NOMO-1 (cell line): Measurements from ENCODE around the gene FAM135A.

Experiments used
- DNase-seq, 2 experiments: peaks; one replicate each; lab custom pipeline; 2025; ENCODE audit not compliant: unreplicated experiment in 2 of 2; lab: John Stamatoyannopoulos, UW

The FAM135A gene

DNA sequence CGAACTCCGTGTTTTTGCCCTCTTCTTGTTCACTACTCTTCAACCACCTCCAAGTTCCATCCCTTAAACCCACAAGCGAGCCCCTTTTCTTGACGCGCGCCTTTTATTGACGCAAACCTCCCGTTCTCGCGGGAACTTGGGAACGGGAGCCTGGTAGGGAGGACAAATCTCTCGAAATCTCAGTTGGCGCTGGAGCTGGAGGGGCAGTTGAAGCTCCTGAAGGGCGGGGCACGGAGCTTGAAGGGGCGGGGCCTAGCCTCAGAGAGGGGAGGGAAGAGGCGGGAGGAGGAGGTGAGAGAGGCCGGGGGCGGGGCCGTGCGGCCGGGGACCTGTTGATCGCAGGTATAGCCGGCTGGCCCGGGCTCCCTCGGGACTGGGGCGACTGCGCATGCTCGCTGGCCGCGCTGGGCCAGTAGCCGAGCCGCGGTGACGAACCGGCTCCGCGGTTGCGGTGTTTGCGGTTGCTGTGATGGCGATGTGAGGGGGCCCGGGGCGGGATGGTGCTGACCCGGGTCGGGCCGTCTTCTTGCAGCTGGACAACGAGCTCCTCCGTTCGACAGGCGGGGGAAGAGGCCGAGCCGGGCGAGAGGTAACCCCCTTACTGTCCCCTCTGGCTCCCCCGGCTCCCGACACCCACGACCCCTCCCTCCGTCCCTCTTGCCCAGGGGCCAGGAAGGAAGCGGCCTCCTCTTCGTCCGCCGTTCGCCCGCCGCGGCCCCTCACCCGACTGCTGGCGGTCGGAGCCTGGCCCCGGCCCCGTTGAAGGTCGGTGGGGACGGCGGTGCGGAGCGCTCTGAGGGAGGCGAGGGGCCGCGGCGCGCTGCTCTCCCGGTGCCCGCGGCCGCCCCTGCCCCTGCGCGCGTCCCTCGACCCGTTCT lies at the start of gene FAM135A:
TSS of gene FAM135A (plus strand) at position 395 of the 878 bp plus-strand sequence. CDS start 14,835 bp downstream, outside the sequence.
- peak; percentile 92 to 96 for DNase-seq

DNA sequence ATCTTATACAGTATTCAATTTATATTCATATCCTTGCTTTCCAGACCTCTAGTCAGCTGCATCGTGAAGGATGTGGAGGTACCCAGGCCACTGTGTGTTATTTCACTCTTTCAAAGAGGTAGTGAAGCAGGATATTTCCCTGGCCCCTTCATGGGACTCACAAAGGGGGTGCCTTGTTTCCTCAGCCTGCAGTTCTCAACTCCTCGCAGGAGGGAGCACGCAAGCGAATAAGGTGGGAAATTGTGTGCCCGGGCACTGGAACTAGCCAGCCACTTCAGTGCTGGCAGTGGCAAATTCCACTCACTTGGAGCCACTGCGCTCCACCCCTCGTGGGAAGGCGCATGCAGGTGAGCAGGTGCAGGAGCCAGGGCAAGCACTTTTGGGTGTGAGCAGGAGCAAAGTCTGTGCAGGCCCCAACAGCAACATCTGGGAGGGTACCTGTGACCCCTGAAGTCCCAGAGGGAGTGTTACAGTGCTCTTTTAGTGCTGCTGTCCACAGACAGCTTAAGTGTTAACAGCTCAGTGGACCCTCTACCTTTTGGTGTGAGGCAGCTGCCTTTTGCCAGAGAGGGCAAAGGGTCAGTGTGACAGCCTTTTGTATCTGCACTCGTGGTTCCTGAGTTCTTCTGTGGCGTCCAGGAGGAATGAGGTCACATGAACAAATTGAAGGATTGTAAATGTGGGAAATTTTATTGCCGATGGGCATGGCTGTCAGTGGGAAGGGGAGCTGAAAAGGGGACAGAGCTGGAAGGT lies 49.4 kb upstream of the FAM135A start:
- DNase-seq: no peak

DNA sequence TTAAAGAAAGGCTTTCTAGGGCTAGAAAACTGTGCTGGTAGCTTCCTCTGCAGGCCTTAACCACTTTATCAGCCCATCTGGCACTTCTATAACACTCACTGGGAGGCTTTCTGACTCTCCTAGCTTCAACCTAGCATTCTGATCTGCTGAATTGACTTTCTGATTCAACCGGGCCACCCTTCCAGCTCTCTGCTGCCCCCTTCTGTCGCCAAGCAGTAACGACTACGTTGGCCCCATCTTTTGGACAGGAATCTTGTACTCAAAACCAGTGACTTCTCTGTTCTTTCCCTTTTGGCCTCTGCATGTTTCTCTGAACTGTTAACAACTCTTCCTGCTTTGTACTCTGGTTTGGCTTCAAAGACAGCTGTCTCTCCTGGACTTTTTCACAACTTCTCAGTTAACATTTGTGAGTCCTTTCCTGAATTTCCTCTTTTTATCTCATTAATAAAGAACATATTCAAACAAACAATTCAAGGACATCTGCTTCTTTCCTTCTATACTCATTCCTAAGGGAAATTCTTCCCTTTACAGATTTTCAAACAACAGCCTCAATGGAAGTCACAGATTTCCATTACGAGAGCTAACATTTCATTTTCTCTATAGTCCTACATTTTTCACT lies 43.9 kb upstream of the FAM135A start:
- peak; percentile 33 to 45 for DNase-seq

DNA sequence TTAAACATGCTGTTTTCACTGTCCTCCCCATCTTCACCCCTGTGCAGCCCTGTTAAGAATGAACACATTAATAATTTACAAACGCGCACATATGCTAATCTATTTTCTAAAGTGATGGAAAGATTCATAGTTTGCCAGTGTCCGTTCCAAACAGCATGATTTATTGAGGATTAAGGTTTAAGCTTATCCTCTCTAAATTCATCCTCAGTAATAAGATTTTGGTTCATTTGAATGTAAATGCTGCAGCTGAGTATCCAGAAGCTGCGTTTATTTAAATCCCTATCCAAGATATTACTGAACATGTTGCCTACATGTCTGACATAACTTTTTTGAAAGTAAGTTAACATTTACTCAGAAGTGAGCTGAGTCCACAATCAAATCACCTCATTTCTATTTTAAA lies 42.8 kb upstream of the FAM135A start:
- DNase-seq: no peak

DNA sequence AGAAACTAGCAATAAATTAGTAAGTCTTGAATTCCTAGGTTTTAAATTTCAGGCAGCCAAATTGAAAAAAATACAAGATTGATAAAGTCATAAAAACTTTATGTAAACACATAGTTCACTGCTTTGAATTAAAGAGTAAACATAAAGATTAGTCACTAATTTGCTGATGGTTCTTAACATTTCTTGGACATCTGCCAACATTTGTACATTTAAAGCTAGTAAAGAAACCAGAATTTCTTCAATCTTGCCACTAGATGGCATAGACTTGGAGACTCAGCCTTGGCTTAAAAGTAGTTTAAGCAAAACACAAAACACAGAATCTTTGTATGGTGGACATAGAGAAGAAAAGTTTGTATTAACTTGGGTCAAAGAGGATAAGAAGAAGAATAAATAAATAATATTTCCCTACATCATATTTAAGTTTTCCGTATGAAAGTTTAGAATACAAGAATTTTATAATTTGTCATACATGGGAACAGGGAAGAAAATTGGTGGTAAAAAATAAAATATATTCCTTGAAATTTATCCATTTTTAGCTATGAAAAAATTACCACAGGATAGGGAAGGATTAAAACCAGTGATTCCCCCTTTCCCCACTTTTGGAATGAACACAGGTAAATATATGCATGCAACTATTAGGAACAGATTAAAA lies 41.7 kb upstream of the FAM135A start:
- peak; percentile 14 to 69 for DNase-seq

DNA sequence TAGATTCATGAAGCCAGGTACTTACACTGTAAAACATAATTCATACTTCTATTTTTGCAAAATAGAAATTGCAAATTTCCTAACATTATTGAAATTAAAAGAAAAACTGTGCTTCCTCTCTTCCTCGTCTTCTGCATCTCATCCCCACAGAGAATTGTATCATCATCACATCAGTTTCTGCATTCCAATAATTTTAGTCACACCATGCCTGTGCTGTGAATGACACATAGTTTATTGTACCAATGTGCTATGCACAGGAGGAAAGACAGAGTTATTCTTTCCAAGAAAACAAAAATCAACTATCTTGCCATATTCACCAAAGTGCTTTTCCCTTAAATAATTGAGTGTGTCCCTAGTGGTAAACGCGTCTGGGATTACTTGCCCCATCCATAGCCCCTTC lies 38.1 kb upstream of the FAM135A start:
- DNase-seq: no peak

DNA sequence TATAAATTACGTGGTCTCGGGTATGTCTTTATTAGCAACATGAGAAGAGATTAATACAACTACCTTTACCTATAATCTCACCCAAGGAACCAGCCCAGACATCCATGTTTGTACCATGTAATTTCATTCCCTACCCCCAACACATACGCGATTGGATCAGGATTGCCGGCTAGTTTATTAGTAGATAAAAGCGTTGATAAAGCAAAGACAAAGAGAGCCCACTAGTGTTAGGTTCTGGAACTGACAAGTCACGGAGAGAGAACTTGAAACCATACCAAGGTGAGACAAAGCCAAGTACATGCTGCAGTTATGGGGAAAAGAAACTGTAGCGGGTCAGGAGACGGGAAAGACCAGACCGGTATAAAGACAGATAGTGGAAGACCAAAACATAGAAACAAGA lies 37.4 kb upstream of the FAM135A start:
- peak in 1 of 2 experiments; percentile 3 for DNase-seq

DNA sequence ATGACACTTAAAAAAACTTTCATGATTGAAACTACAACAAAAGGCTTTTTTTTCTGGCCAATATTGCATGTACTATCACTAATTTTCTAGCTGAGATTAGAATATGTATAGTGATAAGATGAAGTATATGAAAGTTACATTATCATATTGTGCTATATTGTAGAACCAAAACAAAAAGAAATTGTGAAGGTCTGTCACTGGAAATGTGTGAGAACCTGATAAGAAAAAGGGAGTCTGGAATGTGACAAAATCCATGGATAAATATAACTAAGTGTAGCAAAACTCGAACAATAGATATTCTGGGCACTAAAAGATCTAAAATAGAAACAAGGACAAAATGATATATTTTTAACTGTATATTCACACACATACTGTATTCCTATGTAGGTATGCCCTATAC lies 36.7 kb upstream of the FAM135A start:
- DNase-seq: no peak

DNA sequence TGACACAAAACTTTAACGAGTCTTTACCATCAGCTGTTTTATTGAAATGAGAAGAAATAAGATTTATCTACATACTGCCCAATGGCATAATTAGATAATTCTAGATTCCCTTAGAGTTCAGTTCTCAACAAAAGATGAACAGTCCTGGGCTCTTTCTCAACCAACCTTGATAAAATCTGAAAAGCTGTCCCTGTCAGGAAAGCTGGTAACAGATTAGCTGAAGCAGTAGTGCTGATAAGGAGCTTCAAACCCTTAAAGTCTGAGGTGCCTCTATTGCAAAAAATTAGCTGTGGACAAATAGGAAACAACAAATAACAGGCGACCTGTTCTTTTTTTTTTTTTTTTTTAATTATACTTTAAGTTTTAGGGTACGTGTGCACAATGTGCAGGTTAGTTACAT lies 35.9 kb upstream of the FAM135A start:
- no peak for DNase-seq

DNA sequence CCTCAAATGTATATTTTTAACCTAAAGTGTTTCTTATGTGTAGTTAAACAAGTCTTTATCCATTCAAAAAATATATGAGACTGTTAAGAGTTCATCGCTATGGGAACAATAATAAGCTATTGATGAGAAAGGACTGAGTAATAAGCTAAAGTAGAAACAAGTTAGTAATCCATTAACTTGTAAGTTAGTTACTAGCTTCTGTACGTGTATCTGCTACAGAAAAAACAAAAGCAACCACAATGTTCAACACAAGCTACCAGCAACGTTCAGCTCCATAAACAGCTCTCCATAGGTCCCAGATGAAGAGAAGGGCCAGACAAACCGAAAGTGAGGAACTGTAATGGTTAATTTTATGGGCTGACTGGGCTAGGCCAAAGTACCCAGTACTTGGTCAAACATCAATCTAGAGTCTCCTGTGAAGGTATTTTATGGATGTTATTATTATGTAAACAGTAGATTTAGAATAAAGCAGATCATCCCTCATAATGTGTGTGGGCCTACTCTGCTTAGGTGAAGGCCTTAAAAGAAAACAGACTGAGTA lies 33.8 kb upstream of the FAM135A start:
- DNase-seq: no peak

DNA sequence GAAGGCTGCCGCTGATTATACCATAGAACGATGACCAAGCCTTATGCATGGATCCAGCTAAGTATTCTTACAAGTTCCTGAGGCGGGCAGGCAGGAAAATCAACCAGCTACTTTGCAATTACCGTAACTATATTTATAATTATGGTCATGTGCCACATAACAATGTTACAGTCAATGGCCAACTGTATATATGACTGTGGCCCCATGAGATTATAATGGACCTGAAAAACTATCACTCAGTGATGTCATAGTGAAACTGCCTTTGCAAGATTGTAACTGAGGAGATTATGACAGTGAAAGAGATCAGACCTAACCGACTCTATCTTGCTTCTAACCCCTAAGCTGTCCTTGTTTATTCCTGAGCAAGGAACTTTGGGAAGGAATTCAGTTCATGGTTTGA lies 33.1 kb upstream of the FAM135A start:
- DNase-seq: no peak

DNA sequence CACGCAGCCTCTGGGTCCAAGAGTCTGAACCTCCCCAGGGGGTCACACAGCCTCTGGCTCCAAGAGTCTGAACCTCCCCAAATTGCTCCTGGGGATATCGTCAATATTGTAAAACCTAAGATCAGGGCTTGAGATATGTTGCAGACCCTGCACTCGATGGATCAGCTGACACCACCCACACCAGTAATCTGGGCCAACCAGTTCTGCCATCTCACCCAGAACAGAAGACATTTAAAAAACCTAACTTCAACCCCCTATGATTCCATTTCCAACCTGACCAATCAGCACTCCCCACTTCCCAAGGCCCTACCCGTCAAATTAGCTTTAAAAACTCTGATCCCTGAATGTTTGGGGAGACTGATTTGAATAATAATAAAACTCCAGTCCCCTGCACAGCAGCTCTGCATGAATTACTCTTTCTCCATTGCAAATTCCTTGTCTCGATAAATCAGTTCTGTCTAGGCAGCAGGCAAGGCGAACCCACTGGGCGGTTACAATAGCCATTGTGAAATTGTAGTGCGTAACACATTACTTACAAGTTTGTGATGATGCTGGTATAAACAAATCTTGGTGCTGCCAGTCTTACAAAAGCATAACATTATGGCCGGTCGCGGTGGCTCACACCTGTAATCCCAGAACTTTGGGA lies 32.4 kb upstream of the FAM135A start:
- no peak for DNase-seq

DNA sequence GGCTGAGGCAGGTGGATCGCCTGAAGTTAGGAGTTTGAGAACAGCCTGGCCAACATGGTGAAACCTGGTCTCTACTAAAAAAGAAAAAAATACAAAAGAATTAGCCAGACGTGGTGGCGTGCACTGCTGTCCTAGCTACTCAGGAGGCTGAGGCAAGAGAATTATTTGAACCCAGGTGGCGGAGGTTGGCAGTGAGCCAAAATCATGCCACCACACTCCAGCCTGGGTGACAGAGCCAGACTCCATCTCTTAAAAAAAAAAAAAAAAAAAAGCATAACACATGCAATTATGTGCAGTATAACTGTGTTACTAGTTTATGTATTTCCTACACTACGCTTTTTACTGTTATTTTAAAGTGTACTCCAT lies 31.9 kb upstream of the FAM135A start:
- DNase-seq: no peak

DNA sequence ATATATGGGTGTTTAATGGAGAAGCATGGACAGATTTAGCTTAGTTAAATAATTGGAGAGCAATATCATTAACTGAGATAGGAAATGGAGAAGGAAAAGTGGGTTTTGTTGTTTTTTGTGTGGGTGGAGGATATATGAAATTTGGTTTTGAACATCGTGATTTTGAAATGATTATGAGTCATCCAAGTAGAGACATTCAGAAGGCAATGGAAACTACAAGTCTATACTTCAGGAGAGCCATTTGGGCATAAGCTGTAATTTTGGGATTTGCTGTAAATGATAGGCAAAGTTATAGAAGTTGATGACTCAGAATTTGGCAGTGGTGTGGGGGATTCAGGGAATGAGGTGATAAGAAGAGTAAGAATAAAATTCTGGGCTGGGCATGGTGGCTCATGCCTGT lies 27.4 kb upstream of the FAM135A start:
- DNase-seq: no peak

DNA sequence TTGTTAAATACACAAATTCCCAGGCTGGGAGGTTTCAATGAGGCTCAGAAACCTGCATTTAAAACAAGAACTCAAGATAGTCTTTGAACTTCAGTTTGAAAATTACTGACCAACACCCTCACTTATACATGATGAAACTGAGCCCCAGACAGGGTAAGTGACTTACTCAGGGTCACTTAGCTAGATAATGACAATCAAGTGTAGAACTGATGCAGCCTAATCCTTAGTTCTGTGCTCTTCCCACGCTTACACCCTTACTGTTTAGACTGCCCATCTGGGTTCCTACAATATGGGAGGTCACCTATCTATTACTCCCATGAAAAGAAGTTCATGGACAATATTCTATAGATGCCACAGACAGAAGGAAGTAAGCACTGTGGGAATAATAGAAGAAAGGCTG lies 24.5 kb upstream of the FAM135A start:
- no peak for DNase-seq

DNA sequence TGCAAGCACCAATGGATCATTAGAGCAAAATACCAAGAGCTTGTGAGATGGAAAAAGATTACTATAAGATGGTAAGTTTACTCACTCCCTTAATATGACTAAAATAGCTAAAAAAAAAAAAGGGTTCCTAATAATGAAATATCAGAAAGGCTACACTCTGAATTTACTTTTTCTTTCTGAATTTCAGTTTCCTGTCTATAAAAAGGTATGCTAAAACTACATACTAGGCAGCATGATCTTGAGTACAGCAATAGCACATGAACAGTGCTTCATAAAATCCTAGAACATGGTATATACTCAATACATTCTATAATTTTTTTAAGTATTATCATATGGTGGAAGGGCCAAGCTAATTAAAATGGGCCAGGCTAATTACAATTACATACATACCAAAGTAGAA lies 24.0 kb upstream of the FAM135A start:
- DNase-seq: no peak

DNA sequence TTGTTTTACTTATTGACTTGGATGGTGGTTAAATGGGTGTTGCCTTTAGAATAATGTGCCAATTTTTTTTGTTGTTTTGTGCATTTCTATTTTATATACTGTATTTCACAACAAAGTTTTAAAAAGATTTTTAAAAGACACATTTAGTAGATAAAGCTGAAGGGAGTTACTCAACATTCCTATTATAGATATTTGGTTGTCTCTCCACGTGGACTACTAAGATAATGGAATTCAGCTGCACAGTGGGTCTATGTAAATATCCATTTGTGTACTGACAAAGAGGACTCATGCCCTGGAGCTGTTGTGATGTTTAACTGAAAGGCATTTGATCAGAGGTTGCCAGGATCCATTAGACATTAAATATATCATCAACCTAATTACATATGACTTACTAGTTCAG lies 23.2 kb upstream of the FAM135A start:
- DNase-seq: no peak

DNA sequence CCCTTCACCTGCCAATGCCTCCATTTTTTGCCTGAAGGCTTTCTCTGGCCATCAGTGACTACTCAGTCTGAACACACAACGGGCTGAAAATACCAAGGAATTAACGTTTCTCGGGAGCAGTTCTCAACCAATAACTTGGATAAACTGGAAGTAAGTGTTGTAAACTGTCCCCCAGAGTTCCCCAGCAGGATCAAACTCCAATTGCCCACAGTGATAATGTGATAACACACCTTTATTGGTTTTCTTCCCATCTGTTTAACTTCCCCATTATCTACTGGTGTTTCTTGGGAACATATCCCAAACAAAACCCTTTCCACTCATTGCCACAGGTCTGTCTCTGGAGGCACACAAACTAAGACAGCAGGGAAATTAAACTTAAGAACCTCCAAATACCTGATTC lies 21.8 kb upstream of the FAM135A start:
- DNase-seq: no peak

DNA sequence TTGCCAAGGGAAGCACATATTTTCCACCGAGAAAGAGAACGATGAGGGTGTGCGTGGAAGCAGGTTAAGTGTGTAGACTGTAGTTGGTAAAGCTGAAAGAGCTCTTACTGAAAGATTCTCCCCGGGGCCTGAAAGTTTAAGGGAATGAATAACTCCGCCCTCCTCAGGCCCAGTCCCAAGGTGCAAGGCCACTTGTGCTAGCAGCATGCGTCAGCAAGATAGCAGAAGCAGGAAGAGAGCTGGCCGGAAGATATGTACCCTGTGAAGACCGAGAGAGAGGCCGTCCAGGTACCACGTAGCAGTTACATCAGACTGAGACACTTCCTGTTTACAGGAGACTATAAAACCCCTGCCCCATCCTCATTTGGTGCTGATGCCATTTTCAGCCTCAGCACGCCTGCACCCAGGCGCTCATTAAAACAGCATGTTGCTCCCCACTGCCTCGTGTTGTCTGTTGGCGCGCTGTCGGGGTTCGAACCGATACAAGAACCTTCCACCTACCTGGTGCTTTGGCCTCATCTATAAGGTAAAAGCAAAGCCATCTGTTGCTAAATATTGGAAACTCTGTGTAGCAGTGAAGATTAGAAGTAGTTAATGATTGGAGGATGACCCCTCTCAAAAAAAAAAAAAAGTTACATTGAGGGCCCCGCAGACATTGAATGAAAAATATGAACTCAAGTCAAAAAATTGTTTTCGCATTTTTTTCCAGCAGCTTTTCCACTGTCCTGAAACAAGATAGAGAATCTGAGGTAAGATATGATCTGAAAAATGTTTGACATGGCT lies 18.6 kb upstream of the FAM135A start:
- DNase-seq: no peak

DNA sequence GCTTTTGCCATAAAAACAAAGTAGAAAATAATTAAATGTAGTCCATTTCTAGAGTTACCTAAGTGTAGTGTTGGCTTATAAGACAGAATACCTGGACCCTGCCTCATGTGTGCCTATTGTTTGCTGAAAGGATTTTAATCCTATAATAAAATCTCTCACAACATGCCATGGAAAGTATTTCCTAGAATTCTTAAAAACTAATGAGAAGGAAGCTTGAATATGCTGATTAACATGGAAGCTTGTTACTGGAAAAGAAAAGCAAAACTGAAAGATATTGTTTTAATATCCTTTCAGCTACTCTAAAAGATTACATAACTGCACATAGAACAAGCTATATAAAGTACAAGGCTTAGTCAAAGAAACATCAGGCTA lies 18.0 kb upstream of the FAM135A start:
- DNase-seq: no peak
